Type B pancreatic cell (in vitro differentiated cells): Measurements from ENCODE around the gene PRRC1. TPM values are rescaled to one million over a fixed set of nuclear protein-coding genes. Genes with fewer than 3 reads are reported as not detected.

Experiments used
- DNase-seq: peaks from one replicate; pipeline ENCODE4 v3.0.0; 2021; ENCODE audit warnings: mixed read lengths; ENCODE audit not compliant: unreplicated experiment; ENCODE audit errors: extremely low spot score
- H3K27ac Mint-ChIP-seq: 2 replicates; pipeline ENCODE4 v1.8.0; 2021; ENCODE audit warnings: mild to moderate bottlenecking, mixed read lengths
- H3K27me3 Mint-ChIP-seq: 2 replicates; pipeline ENCODE4 v1.8.0; 2021; ENCODE audit warnings: mixed read lengths
- H3K36me3 Mint-ChIP-seq: 2 replicates; pipeline ENCODE4 v1.8.0; 2021; ENCODE audit warnings: mixed read lengths
- H3K4me1 Mint-ChIP-seq: one replicate; pipeline ENCODE4 v1.8.0; 2021; ENCODE audit warnings: mixed read lengths; ENCODE audit not compliant: unreplicated experiment
- H3K4me3 Mint-ChIP-seq: 2 replicates; pipeline ENCODE4 v1.8.0; 2021; ENCODE audit warnings: mild to moderate bottlenecking, mixed read lengths
- H3K9me3 Mint-ChIP-seq: 2 replicates; pipeline ENCODE4 v1.8.0; 2021; ENCODE audit warnings: mixed read lengths
- total RNA-seq: library from RNA; stranded (reverse); gene quantifications from 2 replicates; pipeline ENCODE4 v1.2.1, GENCODE V29; 2021; ENCODE audit warnings: low replicate concordance
- TF ChIP-seq, protein P1 (sequence below): fragments of 200-600 bp; sonication (generic); conservative IDR thresholded peaks from 2 replicates; pipeline ENCODE4 v1.5.0; 2021; ENCODE audit warnings: antibody characterized with exemption, mild to moderate bottlenecking

Gene PRRC1
- total RNA-seq, 1 donor from 2014 or later = 75.1 TPM

DNA sequence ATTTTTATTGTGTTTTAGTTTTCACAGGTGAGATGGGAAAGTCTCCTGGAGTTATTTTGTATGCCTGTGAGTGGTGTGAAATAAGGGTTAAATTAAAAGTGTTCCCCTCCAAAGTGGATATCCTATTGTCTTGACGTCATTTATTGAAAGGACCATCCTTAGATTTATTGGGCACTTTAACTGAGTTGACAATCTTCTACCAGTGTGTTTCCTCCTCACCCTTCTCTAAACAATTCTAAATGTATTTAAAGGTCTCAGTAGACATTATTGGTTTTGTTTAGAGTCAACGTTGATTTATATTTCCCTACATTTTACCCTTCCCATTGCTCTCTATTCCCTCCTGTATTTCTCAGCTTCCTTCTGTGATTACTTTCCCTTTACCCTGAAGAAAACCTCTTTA lies 40.8 kb downstream of the PRRC1 start:
- no peak overlapping the region for H3K27ac Mint-ChIP-seq
- no peaks in the 10 kb centered on the region for H3K27me3 Mint-ChIP-seq
- H3K4me1 Mint-ChIP-seq = peaks cover 4% of the 10 kb centered on the region
- H3K9me3 Mint-ChIP-seq = no peaks in the 10 kb centered on the region
- peaks cover 26% of the 10 kb centered on the region for H3K36me3 Mint-ChIP-seq
- TF ChIP-seq, protein P1, sequence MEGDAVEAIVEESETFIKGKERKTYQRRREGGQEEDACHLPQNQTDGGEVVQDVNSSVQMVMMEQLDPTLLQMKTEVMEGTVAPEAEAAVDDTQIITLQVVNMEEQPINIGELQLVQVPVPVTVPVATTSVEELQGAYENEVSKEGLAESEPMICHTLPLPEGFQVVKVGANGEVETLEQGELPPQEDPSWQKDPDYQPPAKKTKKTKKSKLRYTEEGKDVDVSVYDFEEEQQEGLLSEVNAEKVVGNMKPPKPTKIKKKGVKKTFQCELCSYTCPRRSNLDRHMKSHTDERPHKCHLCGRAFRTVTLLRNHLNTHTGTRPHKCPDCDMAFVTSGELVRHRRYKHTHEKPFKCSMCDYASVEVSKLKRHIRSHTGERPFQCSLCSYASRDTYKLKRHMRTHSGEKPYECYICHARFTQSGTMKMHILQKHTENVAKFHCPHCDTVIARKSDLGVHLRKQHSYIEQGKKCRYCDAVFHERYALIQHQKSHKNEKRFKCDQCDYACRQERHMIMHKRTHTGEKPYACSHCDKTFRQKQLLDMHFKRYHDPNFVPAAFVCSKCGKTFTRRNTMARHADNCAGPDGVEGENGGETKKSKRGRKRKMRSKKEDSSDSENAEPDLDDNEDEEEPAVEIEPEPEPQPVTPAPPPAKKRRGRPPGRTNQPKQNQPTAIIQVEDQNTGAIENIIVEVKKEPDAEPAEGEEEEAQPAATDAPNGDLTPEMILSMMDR = no peak
- no peak for DNase-seq
- H3K4me3 Mint-ChIP-seq = no peak overlapping the region

DNA sequence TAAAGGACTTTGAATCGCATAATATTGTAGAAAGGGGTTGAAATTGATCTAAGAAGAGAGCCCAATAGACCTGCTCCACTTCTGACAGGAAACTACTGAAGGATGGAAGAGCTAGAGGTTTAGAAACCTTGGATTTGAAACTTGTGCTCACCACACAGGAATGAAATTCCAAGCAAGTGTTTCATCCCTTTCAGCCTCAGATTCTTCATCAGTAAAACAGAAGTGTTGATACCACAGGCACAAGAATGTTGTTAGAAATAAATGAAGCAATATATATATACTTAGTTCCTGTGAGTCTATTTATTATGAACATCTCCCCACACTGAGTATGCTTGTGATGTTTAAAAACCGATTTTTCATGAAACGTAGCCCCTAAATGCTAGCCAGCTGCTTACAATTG lies 43.8 kb downstream of the PRRC1 start:
- Mint-ChIP-seq H3K9me3 (no peaks in the 10 kb centered on the region), H3K36me3 (peaks cover 4% of the 10 kb centered on the region), H3K27ac (no peak overlapping the region), H3K4me3 (no peak overlapping the region), H3K27me3 (no peaks in the 10 kb centered on the region), H3K4me1 (peaks cover 5% of the 10 kb centered on the region)
- DNase-seq = no peak
- TF ChIP-seq, protein P1 = no peak

DNA sequence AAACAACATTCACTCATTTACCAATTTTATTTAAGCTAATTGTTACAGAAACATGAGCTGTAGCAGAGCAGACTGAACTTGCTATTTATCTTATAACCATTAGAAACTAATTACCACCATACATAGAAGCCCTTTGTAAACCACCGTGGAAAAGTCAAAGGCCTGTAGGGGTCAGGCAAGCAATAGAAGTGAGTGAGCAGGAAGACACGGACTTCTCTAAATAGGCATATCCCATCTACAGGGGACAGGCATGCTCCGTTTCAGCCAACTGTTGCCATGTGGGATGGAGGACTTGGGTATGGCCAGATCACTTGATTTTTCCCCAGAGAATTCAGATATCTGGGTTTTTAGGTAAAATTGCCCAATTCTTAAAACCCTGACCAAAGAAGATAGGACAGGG lies 44.8 kb downstream of the PRRC1 start:
- Mint-ChIP-seq H3K36me3 (peaks cover 4% of the 10 kb centered on the region), H3K4me1 (peaks cover 15% of the 10 kb centered on the region), H3K27ac (no peak overlapping the region), H3K9me3 (no peaks in the 10 kb centered on the region), H3K27me3 (no peaks in the 10 kb centered on the region), H3K4me3 (no peak overlapping the region)
- no peak for DNase-seq
- TF ChIP-seq, protein P1 = peak; percentile 69

DNA sequence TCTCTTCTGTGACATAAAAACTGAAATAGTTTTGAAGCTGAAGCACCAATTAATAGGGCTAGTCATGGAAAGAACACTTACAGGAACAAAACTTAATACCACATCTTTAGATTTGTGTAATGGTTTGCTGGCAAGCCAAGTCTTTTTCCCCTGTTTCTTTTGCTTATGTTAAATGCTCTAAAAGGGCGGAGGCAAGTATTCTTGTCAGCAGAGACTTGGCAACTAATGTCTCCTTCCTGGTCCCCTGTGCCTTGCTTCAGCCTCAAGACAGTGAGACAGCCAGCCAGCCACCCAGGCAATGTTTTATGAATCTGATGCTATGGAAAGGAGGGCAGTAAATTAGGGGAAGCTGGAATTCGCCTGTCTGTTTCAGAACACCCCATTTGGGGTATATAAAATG lies 45.7 kb downstream of the PRRC1 start:
- no peak overlapping the region for H3K27ac Mint-ChIP-seq
- DNase-seq = no peak
- H3K36me3 Mint-ChIP-seq = peaks cover 4% of the 10 kb centered on the region
- TF ChIP-seq, protein P1 = no peak
- H3K9me3 Mint-ChIP-seq = no peaks in the 10 kb centered on the region
- H3K4me3 Mint-ChIP-seq = no peak overlapping the region
- H3K4me1 Mint-ChIP-seq = peaks cover 17% of the 10 kb centered on the region
- H3K27me3 Mint-ChIP-seq = peaks cover 2% of the 10 kb centered on the region

DNA sequence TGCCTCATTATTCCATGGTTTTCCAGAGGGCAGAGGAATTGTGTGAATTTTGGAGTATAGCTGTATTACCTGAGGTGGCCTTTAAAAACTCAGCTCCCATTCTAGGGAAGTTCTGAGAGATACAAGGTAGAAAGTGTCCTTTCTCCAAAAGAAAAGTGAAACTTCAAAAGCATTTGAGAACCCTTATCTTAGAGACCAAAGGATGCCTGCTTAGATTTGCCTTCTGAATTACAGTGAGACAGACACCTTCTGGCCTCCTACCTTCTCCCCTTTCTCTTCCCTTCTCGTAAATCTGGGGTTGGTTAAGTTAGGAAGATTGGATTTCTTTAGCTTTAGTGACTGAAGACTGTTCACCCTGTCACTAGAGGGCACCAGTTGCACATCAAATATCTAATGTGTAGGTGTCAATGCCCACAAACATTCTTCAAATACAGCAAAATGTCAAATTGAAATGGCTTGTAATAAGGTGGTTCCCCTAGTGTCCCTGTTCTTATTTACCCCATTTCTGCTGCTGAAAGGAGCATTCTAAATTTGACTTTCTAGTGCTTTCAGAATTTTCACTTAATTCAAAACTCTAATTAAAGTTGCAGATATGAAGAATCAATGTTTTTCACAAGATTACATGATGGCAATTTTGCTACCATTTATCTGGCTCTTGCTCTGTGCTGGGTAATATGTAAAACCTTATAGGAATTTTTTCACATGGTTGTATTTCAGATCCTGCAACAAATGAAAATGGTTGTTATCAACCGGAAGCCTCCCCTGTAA lies 46.7 kb downstream of the PRRC1 start:
- H3K4me1 Mint-ChIP-seq = peaks cover 17% of the 10 kb centered on the region
- H3K27me3 Mint-ChIP-seq = peaks cover 2% of the 10 kb centered on the region
- TF ChIP-seq, protein P1 = peak; percentile 88
- no peak for DNase-seq
- H3K4me3 Mint-ChIP-seq = no peak overlapping the region
- no peak overlapping the region for H3K27ac Mint-ChIP-seq
- H3K9me3 Mint-ChIP-seq = no peaks in the 10 kb centered on the region
- peaks cover 5% of the 10 kb centered on the region for H3K36me3 Mint-ChIP-seq
